COLO668 (cell line): ENCODE data around the gene GPR83.
"Not testable (repeated sequence)": the region's sequence is repeated elsewhere in the genome, so short reads cannot be mapped to it uniquely, and the experiment has no call there.

Experiments used
- DNase-seq: peaks from one replicate; lab custom pipeline; 2025; ENCODE audit not compliant: unreplicated experiment; lab: John Stamatoyannopoulos, UW

GPR83 gene

DNA sequence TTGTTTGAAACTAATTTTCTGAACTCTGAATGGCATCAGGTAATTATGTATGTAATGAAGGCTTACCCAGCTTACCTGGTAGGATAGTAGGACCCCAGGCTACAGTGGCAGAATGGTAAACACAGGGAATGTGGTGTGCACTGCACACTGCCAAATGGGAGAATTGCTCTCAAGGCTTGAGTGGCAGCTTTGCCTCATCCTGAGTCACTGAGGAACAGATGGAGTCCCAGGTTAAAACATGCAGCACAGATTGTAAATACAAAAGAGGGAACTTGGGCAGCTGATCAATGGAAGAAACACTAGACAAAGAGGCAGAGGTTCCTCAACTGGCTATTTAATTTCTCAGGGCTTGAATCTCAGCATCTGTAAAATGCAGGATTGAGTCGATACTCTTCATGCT is 24.4 kb downstream of the GPR83 start:
- DNase-seq, result no peak

GRCh38 chr11:94370576-94370975 is 30.6 kb downstream of the GPR83 start:
- DNase-seq, result not testable (repeated sequence)

GRCh38 chr11:94350850-94351563 is 50.2 kb downstream of the GPR83 start:
- DNase-seq, result not testable (repeated sequence)

- not testable (repeated sequence) for DNase-seq
These were observed 54.9 kb downstream of the GPR83 start for GRCh38 chr11:94346311-94346710.

DNA sequence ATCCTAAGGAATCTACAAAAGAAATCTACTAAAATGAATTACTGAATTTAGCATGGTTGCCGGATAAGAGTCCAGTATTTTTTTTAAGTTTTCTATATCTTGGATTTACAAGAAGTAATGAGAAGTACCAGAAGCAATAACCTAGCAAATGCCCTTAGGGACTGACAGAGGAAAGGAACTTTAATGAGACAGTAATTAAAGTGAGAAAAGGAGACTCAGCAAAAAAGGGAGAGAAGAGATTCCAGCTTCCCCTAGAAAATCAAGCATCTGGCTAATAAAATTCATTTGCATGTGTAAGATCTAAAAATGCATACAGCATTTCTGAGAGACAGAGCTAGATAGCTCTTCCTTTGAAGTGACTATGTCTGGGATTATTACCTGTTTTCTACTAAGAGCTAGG is 57.7 kb downstream of the GPR83 start:
- no peak for DNase-seq

DNA sequence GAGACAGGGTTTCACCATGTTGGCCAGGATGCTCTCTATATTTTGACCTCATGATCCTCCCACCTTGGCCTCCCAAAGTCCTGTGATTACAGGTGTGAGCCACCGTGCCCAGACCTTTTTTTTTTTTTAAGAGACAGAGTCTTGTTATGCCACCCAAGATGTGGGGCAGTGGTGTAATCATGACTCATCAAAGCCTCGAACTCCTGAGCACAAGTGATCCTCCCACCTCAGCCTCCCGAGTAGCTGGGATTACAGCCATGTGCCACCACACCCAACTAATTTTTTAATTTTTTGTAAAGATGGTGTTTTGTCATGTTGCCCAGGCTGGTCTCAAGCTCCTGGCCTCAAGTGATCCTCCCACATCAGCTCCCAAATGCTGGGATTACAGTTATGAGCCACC is 59.0 kb downstream of the GPR83 start:
- no peak for DNase-seq

DNA sequence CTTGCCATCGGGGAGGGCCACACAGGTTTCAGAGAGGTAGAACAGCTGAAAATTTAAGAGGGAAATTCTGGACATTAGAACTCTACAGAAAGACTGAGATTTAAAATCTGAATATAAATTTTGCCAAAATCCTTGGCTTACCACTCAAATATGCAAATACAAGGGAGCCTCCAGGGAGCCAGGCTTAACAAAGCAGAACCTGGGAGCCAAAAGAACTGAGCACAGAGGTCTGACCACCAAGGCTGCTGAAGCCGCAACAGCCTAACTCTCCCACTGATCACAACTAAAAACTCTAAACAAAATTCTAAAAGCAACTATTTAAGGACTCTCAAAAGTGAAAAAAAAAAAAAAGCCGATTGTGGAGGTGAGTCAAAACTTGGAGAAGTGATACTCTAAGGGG is 62.6 kb downstream of the GPR83 start:
- DNase-seq, result no peak

DNA sequence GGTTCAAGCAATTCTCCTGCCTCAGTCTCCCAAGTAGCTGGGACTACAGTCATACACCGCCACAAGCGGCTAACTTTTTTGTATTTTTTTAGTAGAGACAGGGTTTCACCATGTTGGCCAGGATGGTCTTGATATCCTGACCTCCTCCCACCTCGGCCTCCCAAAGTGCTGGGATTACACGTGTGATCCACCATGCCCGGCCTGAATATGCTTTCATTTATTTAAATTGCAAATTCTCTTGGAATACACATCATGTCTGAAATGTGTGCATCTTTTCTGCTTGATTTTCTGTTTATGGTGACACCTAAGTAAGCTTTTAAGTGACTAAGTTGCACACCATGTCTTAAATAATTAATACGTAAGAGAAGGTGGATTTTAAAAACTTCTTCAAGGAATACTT is 65.2 kb downstream of the GPR83 start:
- no peak for DNase-seq

DNA sequence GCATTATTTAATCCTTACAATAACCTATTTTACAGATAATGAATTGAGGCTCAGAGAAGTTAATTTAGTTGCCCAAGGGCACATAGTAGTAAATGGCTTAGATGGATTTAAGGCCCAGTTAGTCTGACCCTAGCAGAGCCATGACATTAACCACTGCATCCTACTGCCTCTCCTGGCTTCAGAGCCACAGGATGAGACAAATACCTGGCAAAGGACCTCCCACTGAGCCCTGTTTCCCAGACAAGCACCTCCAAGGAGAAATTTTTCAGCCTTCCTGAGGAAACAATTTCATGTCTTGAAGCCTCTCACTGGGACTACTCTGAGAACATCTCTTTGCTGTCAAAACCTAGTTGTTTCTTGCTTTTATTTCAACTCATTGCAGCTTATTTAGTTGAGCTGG is 68.4 kb downstream of the GPR83 start:
- DNase-seq, result no peak

DNA sequence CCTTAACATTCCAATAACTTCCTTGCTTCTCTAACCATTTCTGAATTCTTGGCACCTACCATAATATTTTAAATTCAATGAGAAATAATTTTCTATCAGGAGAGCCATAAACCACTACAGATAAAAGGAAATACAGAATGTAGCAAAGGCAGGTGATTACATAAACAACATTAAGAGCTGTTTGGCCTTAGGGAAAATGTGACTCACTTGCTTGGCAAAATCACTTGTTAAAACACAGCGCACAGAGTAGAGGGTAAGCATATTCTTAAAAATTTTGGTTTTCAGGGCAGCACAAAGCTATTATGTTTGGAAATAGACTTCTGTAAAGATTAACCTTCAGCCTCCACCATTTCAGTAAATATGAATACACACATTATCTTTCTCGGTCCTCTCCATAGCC is 70.4 kb downstream of the GPR83 start:
- no peak for DNase-seq

- DNase-seq, result no peak
These were observed 71.7 kb downstream of the GPR83 start for GRCh38 chr11:94329501-94329900.

- no peak for DNase-seq
These were observed 72.6 kb downstream of the GPR83 start for GRCh38 chr11:94328587-94329080.
